OCI-LY3 (cell line): ENCODE data around the gene CACNA2D2.

Source experiments
- EZH2phosphoT487 ChIP-seq: fragments of 200-600 bp; shearing (Covaris generic); IDR thresholded peaks from 2 replicates; pipeline ENCODE4 v1.6.1; 2018; ENCODE audit warnings: antibody characterized with exemption, mixed run types, low read depth
- TF ChIP-seq, protein P1 (sequence below): fragments of 200-600, 300-600 bp; sonication (generic); IDR thresholded peaks from 2 replicates; pipeline ENCODE4 v1.5.1; 2014; ENCODE audit warnings: antibody characterized with exemption, low read length, low read depth

- TF ChIP-seq, protein P1, sequence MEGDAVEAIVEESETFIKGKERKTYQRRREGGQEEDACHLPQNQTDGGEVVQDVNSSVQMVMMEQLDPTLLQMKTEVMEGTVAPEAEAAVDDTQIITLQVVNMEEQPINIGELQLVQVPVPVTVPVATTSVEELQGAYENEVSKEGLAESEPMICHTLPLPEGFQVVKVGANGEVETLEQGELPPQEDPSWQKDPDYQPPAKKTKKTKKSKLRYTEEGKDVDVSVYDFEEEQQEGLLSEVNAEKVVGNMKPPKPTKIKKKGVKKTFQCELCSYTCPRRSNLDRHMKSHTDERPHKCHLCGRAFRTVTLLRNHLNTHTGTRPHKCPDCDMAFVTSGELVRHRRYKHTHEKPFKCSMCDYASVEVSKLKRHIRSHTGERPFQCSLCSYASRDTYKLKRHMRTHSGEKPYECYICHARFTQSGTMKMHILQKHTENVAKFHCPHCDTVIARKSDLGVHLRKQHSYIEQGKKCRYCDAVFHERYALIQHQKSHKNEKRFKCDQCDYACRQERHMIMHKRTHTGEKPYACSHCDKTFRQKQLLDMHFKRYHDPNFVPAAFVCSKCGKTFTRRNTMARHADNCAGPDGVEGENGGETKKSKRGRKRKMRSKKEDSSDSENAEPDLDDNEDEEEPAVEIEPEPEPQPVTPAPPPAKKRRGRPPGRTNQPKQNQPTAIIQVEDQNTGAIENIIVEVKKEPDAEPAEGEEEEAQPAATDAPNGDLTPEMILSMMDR: no peak
- no peak for TF ChIP-seq EZH2phosphoT487
These were observed 12.4 kb downstream of the CACNA2D2 start for GRCh38 chr3:50491023-50491422.
